ENCODE results near the gene OR52H1.

GRCh38 chr11:5536482-5536881 is 11.9 kb downstream of the OR52H1 start:
- TF ChIP-seq POLR2A (IDR thresholded peaks at IDR 0.05; ENCODE audit: low read depth, low read length) (no peak), POLR2AphosphoS5 (IDR thresholded peaks at IDR 0.05; ENCODE audit: low read depth, low read length) (no peak), TAF1 (IDR thresholded peaks at IDR 0.05; ENCODE audit: low read depth, low read length) (no peak), SPI1 (IDR thresholded peaks at IDR 0.05; ENCODE audit: low read depth, low read length) (no peak)
